HFFc6 (cell line): Measurements from ENCODE around the gene NUP160. TPM values are rescaled to one million over a fixed set of nuclear protein-coding genes. Genes with fewer than 3 reads are reported as not detected.
"Not testable (repeated sequence)": the region's sequence is repeated elsewhere in the genome, so short reads cannot be mapped to it uniquely, and the experiment has no call there.

ENCODE experiments used
- DNase-seq: peaks from one replicate; pipeline ENCODE4 v3.0.0-alpha.2; 2018
- H3K27ac Mint-ChIP-seq: 2 replicates; pipeline ENCODE4 v1.8.0; 2020; ENCODE audit warnings: mild to moderate bottlenecking, mixed read lengths
- H3K27me3 Mint-ChIP-seq: 2 replicates; pipeline ENCODE4 v1.8.0; 2021; ENCODE audit warnings: mild to moderate bottlenecking, moderate library complexity, mixed read lengths; ENCODE audit not compliant: insufficient read depth
- H3K36me3 Mint-ChIP-seq: 2 replicates; pipeline ENCODE4 v1.8.0; 2021; ENCODE audit warnings: low read depth, mixed read lengths
- H3K4me1 Mint-ChIP-seq: 2 replicates; pipeline ENCODE4 v1.8.0; 2020; ENCODE audit warnings: low read depth, mixed read lengths
- H3K4me3 Mint-ChIP-seq: 2 replicates; pipeline ENCODE4 v1.8.0; 2020; ENCODE audit warnings: mild to moderate bottlenecking, moderate library complexity, mixed read lengths
- H3K9me3 Mint-ChIP-seq: 2 replicates; pipeline ENCODE4 v1.8.0; 2020; ENCODE audit warnings: mild to moderate bottlenecking, mixed read lengths
- total RNA-seq, 6 experiments: library from RNA; stranded (reverse); fragmentation: NEBNext Ultra II Directional; extraction: Animal tissue kit (Norgen Biotek cat#: 25700); gene quantifications; 2 replicates in 1 of 6; 3 replicates in 5 of 6; pipeline ENCODE4 v1.2.3, GENCODE V29; 2021
- TF ChIP-seq, protein P1 (sequence below): fragments of 200-600 bp; sonication (generic); IDR thresholded peaks from 2 replicates; pipeline ENCODE4 v1.5.0; 2021; ENCODE audit warnings: antibody characterized with exemption, mild to moderate bottlenecking

NUP160 gene
- total RNA-seq, 6 experiments from 2014 or later = 18.1 to 23.1 (median 20.0) TPM

DNA sequence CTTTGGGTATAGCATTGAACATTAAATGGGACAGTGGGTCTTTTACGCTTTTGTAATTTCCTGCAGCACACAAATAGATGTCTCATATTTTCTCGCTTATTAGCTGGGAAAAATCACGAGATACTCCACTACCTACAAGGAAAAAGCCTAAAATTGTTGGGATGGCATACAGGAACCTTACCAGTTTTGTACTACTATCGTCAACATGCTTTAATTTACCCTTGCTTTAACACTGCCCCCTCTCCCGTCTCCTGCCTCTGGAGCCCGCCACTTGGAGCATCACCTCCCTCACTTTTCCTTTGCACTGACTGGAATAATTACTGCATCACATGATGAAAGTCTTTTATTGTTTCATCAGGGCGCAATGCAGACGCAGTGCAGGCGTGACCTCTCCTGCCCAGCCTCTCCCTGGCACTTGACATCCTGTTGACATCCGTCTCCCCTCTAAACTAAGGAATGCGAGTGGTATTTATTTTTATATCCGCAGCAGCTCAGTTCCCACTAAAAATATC is 80.0 kb downstream of the NUP160 start:
- Mint-ChIP-seq H3K4me1 (peaks cover 25% of the 10 kb centered on the region), H3K27me3 (peaks cover 2% of the 10 kb centered on the region; the same call in 1 of the 2 replicates), H3K4me3 (peak overlapping the region; percentile 93), H3K27ac (peak overlapping the region; percentile 100), H3K36me3 (peaks cover 19% of the 10 kb centered on the region), H3K9me3 (no peaks in the 10 kb centered on the region)
- TF ChIP-seq, protein P1, sequence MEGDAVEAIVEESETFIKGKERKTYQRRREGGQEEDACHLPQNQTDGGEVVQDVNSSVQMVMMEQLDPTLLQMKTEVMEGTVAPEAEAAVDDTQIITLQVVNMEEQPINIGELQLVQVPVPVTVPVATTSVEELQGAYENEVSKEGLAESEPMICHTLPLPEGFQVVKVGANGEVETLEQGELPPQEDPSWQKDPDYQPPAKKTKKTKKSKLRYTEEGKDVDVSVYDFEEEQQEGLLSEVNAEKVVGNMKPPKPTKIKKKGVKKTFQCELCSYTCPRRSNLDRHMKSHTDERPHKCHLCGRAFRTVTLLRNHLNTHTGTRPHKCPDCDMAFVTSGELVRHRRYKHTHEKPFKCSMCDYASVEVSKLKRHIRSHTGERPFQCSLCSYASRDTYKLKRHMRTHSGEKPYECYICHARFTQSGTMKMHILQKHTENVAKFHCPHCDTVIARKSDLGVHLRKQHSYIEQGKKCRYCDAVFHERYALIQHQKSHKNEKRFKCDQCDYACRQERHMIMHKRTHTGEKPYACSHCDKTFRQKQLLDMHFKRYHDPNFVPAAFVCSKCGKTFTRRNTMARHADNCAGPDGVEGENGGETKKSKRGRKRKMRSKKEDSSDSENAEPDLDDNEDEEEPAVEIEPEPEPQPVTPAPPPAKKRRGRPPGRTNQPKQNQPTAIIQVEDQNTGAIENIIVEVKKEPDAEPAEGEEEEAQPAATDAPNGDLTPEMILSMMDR = no peak
- peak; percentile 66 for DNase-seq

DNA sequence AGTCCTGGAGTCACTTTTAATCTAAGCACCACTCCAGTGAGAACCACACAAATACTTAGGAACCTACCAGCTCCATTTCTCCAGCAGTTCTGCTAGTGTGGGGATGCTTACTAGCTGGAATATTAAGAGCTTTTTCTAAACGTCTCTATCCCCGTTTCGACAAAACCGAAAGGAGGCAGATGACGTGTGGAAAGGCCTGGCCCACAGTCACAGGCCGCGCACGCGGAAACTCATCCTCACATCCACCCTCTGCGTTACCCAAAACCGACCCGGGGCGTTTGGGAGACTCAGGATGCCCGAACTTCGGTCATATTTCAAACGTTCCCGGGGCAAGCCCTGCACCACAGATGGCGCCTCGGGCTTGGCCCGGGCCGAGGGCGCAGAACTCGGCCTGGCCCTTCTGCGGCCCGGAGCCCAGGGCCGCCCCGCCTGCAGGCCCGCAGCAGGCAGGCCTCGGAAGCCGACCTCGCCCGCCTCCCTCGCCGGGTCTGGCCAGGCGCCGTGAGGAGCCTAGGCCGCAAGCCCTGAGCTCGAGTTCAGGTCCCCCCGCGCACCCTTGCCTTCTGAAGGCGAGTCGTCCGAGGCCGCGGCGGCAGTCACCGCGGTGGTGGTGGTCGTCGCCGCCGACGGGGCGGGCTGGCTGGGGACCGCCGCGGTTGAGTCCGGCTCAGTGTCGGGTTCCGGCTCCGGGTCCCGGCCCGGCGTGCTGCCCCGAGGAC is 81.5 kb downstream of the NUP160 start:
- Mint-ChIP-seq H3K36me3 (peaks cover 19% of the 10 kb centered on the region), H3K9me3 (no peaks in the 10 kb centered on the region), H3K4me1 (peaks cover 25% of the 10 kb centered on the region), H3K4me3 (peak overlapping the region; percentile 99), H3K27ac (peak overlapping the region; percentile 97), H3K27me3 (peaks cover 2% of the 10 kb centered on the region; the same call in 1 of the 2 replicates)
- DNase-seq = peak; percentile 33
- TF ChIP-seq, protein P1 = no peak

DNA sequence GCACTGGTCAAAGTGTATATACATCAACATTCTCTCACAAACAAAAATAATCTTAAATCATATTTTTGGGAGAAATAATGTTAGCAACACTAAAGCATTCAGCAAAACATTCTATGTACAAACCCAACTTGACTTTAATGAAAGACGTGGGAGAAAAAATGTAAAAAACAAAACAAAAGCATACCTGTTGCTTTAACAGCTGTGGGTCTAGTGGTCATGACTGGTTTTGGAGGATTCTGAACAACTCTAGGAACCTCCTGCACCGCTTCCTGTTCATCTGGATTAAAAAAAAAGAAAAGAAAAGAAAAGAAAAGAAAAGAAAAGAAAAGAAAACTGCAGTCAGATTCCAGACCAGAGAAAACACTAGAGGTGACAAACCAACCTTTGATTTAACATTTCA is 83.1 kb downstream of the NUP160 start:
- DNase-seq = no peak
- TF ChIP-seq, protein P1 = no peak
- H3K27ac Mint-ChIP-seq = peak overlapping the region; percentile 75

DNA sequence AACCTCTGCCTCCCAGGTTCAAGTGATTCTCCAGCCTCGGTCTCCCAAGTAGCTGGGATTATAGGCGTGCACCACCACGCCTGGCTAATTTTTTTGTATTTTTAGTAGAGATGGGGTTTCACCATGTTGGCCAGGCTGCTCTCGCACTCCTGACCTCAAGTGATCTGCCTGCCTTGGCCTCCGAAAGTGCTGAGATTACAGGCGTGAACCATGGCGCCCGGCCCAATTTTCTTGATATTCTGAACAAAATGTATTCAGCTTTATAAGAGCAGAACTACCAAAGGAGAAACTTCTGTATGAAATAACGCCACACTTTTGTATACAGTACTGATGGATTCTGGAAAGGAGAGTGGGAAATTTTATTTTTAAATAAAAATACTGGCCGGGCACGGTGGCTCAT is 88.9 kb downstream of the NUP160 start:
- DNase-seq, H3K4me1 Mint-ChIP-seq, H3K27ac Mint-ChIP-seq, H3K9me3 Mint-ChIP-seq, H3K27me3 Mint-ChIP-seq, H3K4me3 Mint-ChIP-seq: not testable (repeated sequence)
- peaks cover 36% of the 10 kb centered on the region for H3K36me3 Mint-ChIP-seq

More for the DNA sequence above, 83.1 kb downstream of the NUP160 start:
- Mint-ChIP-seq H3K9me3 (no peaks in the 10 kb centered on the region), H3K27me3 (no peaks in the 10 kb centered on the region; the same call in 1 of the 2 replicates), H3K4me3 (peak overlapping the region; percentile 99), H3K36me3 (peaks cover 27% of the 10 kb centered on the region), H3K4me1 (peaks cover 25% of the 10 kb centered on the region)

DNA sequence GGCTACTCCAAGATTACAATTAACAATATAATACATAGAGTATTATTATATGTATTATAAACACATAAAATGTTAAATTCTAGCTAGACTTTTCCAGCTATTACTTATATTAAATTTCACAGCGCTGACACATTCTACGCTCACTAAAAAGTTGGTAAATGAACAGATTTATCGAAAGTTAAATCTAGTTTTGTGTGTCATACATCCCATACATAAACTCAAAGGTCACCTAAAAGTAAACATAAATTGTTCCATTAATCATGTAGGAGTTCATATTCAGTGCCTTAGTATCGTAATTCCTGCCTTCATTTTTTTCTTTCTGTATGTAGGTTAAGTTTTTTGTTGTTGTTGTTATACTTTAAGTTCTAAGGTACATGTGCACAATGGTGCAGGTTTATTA is 91.9 kb downstream of the NUP160 start:
- no peak for DNase-seq

DNA sequence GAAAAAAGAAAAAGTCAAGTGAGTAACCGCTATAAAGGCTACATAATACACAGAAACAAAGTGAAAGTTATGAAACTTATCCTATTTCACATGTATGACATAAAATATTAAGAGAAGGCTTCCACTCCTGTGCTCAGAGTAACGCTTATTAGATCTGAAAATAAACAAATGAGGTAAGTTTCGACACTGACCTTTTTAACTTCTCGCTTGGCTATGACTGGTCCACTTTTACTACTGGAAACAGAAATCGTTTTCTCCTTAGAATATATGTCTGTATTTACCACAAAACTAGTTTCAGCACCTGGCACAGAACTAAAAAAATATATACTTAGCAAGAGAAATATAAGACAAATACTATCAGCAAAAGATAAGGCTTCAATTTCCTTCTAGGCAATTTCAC is 97.4 kb downstream of the NUP160 start:
- Mint-ChIP-seq H3K36me3 (peaks cover 37% of the 10 kb centered on the region), H3K4me1 (no peaks in the 10 kb centered on the region), H3K9me3 (no peaks in the 10 kb centered on the region), H3K4me3 (no peak overlapping the region), H3K27ac (no peak overlapping the region), H3K27me3 (no peaks in the 10 kb centered on the region; the same call in 1 of the 2 replicates)
- TF ChIP-seq, protein P1 = no peak
- DNase-seq = no peak

More for the DNA sequence above, 91.9 kb downstream of the NUP160 start:
- no peaks in the 10 kb centered on the region for H3K4me1 Mint-ChIP-seq
- no peaks in the 10 kb centered on the region for H3K9me3 Mint-ChIP-seq
- H3K36me3 Mint-ChIP-seq = peaks cover 51% of the 10 kb centered on the region
- no peak overlapping the region for H3K4me3 Mint-ChIP-seq
- TF ChIP-seq, protein P1 = no peak
- H3K27me3 Mint-ChIP-seq = no peaks in the 10 kb centered on the region
- no peak overlapping the region for H3K27ac Mint-ChIP-seq

DNA sequence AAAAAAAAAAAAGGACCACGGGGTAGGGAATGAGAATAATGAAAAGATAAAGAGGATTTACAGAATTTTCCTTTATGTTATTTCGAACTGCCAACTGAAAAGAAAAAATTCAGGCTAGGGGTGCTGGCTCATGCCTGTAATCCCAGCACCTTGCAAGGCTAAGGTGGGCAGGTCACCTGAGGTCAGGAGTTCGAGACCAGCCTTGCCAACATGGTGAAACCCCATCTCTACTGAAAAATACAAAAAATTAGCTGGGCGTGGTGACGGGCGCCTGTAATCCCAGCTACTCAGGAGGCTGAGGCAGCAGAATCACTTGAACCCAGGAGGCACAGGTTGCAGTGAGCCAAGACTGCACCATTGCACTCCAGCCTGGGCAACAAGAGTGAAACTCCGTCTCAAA is 105.7 kb downstream of the NUP160 start:
- not testable (repeated sequence) for DNase-seq, H3K4me1 Mint-ChIP-seq, H3K27ac Mint-ChIP-seq, H3K27me3 Mint-ChIP-seq, H3K4me3 Mint-ChIP-seq, H3K9me3 Mint-ChIP-seq
- H3K36me3 Mint-ChIP-seq = peaks cover 36% of the 10 kb centered on the region

DNA sequence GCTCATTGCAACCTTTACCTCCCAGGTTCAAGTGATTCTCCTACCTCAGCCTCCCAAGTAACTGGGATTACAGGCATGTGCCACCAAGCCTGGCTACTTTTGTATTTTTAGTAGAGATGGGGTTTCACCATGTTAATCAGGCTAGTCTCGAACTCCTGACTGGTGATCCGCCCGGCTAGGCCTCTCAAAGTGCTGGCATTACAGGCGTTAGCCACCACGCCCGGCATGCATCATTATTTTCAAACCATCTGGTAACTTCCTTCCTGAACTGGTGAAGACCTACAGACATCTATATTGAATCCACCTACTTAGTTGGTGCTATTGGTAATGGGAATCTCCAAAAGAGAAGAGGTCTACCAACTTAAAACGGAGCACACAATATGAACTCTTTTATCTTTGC is 110.3 kb downstream of the NUP160 start:
- H3K27me3 Mint-ChIP-seq, DNase-seq, H3K4me3 Mint-ChIP-seq, H3K9me3 Mint-ChIP-seq, H3K27ac Mint-ChIP-seq, H3K4me1 Mint-ChIP-seq: not testable (repeated sequence)
- H3K36me3 Mint-ChIP-seq = peaks cover 22% of the 10 kb centered on the region
